Osteocyte (in vitro differentiated cells): ENCODE results near the gene PPP1R37. TPM values are rescaled to one million over a fixed set of nuclear protein-coding genes. Genes with fewer than 3 reads are reported as not detected.
"Not testable (repeated sequence)": the region's sequence is repeated elsewhere in the genome, so short reads cannot be mapped to it uniquely, and the experiment has no call there.

Experiments
- DNase-seq: peaks from one replicate; pipeline ENCODE4 v3.0.0; 2021; ENCODE audit warnings: mixed read lengths; ENCODE audit not compliant: unreplicated experiment; ENCODE audit errors: extremely low spot score
- H3K27ac Mint-ChIP-seq: one replicate; pipeline ENCODE4 v1.8.0; 2021; ENCODE audit warnings: mild to moderate bottlenecking, mixed read lengths; ENCODE audit not compliant: unreplicated experiment
- H3K27me3 Mint-ChIP-seq: one replicate; pipeline ENCODE4 v1.8.0; 2021; ENCODE audit warnings: mixed read lengths; ENCODE audit not compliant: unreplicated experiment
- H3K36me3 Mint-ChIP-seq: one replicate; pipeline ENCODE4 v1.8.0; 2021; ENCODE audit warnings: mixed read lengths; ENCODE audit not compliant: unreplicated experiment
- H3K4me1 Mint-ChIP-seq: one replicate; pipeline ENCODE4 v1.8.0; 2021; ENCODE audit warnings: mixed read lengths; ENCODE audit not compliant: unreplicated experiment
- H3K4me3 Mint-ChIP-seq: one replicate; pipeline ENCODE4 v1.8.0; 2021; ENCODE audit warnings: mild to moderate bottlenecking, moderate library complexity, mixed read lengths; ENCODE audit not compliant: unreplicated experiment
- H3K9me3 Mint-ChIP-seq: one replicate; pipeline ENCODE4 v1.8.0; 2021; ENCODE audit warnings: mixed read lengths; ENCODE audit not compliant: unreplicated experiment
- total RNA-seq: library from RNA; stranded (reverse); gene quantifications from 2 replicates; pipeline ENCODE4 v1.2.1, GENCODE V29; 2021
- TF ChIP-seq, protein P1 (sequence below): fragments of 200-600 bp; sonication (generic); IDR thresholded peaks from 2 replicates; pipeline ENCODE4 v1.5.0; 2021; ENCODE audit warnings: antibody characterized with exemption, mild to moderate bottlenecking, moderate library complexity

Gene PPP1R37
- total RNA-seq, 1 donor from 2014 or later, result 34.8 TPM

DNA sequence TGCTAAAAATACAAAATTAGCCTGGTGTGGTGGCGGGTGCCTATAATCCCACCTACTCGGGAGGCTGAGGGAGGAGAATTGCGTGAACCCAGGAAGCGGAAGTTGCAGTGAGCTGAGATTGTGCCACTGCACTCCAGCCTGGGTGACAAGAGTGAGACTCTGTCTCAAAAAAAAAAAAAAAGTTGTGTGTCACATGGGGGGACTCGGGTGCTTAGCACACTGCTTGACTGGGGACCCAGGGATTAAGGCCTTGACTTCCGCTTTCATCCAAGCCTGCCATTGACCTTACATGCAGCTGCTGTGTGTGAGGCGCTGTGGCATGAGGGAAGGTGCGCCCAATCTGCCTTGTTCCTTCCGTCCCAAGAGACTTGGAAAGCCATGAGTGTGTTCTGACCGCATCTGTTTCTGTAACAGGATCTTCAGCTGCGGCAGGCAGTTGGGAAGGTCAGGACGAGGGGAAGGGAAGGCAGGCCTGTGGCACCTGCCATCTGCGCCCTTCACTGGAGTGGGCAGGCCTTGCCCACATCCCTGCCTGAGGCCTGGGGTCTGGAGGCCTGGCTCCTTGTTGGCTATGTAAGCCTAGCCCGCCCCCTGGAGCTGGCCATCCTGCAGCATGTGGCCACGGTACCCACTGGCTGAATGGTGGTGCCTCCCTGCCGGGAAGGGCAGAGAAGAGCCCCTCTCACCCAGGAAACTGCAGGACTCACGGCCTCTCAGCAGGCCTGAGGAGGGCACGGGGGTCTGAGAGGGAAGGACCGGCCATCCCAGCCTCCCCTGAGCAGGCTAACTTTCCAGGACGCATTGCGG lies 23.0 kb downstream of the PPP1R37 start:
- Mint-ChIP-seq H3K27me3 (no peaks in the 10 kb centered on the region), H3K9me3 (no peaks in the 10 kb centered on the region), H3K36me3 (no peaks in the 10 kb centered on the region), H3K4me3 (no peak overlapping the region), H3K27ac (no peak overlapping the region), H3K4me1 (peaks cover 14% of the 10 kb centered on the region)
- TF ChIP-seq, protein P1, sequence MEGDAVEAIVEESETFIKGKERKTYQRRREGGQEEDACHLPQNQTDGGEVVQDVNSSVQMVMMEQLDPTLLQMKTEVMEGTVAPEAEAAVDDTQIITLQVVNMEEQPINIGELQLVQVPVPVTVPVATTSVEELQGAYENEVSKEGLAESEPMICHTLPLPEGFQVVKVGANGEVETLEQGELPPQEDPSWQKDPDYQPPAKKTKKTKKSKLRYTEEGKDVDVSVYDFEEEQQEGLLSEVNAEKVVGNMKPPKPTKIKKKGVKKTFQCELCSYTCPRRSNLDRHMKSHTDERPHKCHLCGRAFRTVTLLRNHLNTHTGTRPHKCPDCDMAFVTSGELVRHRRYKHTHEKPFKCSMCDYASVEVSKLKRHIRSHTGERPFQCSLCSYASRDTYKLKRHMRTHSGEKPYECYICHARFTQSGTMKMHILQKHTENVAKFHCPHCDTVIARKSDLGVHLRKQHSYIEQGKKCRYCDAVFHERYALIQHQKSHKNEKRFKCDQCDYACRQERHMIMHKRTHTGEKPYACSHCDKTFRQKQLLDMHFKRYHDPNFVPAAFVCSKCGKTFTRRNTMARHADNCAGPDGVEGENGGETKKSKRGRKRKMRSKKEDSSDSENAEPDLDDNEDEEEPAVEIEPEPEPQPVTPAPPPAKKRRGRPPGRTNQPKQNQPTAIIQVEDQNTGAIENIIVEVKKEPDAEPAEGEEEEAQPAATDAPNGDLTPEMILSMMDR, result no peak
- no peak for DNase-seq

- no peaks in the 10 kb centered on the region for H3K36me3 Mint-ChIP-seq
- H3K27ac Mint-ChIP-seq, result no peak overlapping the region
- no peaks in the 10 kb centered on the region for H3K9me3 Mint-ChIP-seq
- TF ChIP-seq, protein P1, result no peak
- no peaks in the 10 kb centered on the region for H3K27me3 Mint-ChIP-seq
- no peak overlapping the region for H3K4me3 Mint-ChIP-seq
- peaks cover 14% of the 10 kb centered on the region for H3K4me1 Mint-ChIP-seq
- no peak for DNase-seq
These were observed 24.2 kb downstream of the PPP1R37 start for GRCh38 chr19:45117167-45117594.

- peaks cover 14% of the 10 kb centered on the region for H3K4me1 Mint-ChIP-seq
- H3K4me3 Mint-ChIP-seq, result no peak overlapping the region
- TF ChIP-seq, protein P1, result no peak
- H3K27me3 Mint-ChIP-seq, result no peaks in the 10 kb centered on the region
- H3K36me3 Mint-ChIP-seq, result no peaks in the 10 kb centered on the region
- no peak for DNase-seq
- no peak overlapping the region for H3K27ac Mint-ChIP-seq
- H3K9me3 Mint-ChIP-seq, result no peaks in the 10 kb centered on the region
These were observed 24.7 kb downstream of the PPP1R37 start for GRCh38 chr19:45117671-45118070.

DNA sequence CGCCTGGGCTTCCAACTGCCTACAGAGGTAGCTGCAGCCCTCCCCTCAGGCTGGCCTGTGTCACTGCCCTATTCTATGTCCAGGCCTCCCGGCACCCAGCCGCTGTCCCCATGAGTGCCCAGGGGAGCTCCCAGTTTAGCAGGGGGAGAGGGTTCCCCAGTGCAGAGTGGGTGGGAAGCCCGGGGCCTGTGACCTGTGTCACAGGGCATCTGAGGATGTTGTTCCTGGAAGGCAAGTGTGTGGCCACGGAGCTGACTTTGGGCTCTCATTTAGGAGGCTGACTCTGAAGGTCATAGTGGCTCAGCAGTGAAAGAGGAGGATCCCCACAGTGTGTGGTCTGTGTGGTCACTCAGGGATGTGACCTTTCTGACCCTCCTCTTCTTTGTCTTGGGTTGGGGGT lies 25.1 kb downstream of the PPP1R37 start:
- TF ChIP-seq, protein P1, result no peak
- Mint-ChIP-seq H3K4me1 (peaks cover 14% of the 10 kb centered on the region), H3K9me3 (no peaks in the 10 kb centered on the region), H3K4me3 (no peak overlapping the region), H3K27ac (no peak overlapping the region), H3K27me3 (no peaks in the 10 kb centered on the region), H3K36me3 (no peaks in the 10 kb centered on the region)
- DNase-seq, result no peak

GRCh38 chr19:45118591-45119355 lies 25.8 kb downstream of the PPP1R37 start:
- not testable (repeated sequence) for H3K27me3 Mint-ChIP-seq, H3K36me3 Mint-ChIP-seq, DNase-seq, H3K4me3 Mint-ChIP-seq, H3K9me3 Mint-ChIP-seq, H3K27ac Mint-ChIP-seq
- peaks cover 16% of the 10 kb centered on the region for H3K4me1 Mint-ChIP-seq
